GM04503 (cell line): ENCODE results near the gene CPNE9.
"Not testable (repeated sequence)": the region's sequence is repeated elsewhere in the genome, so short reads cannot be mapped to it uniquely, and the experiment has no call there.

Experiments used
- DNase-seq: peaks from one replicate; pipeline ENCODE4 v3.0.0-alpha.2; 2012; ENCODE audit warnings: low read depth

The CPNE9 gene

DNA sequence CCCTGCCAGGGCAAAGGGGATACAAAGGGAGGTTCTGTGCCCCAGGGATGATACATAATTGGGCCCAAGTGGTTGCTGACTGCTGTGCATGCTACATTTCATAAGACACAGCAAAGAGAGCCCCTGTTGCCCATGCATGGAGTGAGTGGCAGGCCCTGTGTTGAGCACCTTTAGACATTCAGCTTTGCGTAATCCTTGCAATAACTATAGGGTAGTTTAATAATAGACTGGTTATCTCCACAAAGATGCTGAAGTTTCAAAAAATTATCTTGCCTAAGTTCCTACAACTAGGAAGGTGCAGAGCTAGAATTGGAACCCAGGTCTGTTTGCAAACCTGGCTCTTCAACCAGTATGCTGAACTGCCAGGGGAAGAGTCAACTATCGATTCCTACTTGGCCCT lies 44.4 kb downstream of the CPNE9 start:
- DNase-seq: no peak

DNA sequence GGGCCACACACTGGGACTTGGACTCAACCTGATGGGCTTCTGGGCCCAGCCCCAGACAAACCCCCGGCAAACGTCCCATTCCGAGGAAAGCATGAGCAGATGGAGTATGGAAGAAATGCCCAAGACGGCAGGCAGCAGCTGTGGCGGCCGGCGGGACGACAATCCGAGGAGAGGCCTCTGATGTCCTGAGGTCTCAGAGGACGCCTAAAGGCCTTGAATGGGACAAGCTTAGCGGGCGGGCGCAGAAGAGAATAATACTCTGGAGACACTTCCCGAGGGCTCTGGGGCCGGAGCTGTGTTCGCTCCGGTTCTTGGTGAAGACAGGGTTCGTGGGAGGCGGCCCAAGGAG lies 45.6 kb downstream of the CPNE9 start:
- DNase-seq: no peak

DNA sequence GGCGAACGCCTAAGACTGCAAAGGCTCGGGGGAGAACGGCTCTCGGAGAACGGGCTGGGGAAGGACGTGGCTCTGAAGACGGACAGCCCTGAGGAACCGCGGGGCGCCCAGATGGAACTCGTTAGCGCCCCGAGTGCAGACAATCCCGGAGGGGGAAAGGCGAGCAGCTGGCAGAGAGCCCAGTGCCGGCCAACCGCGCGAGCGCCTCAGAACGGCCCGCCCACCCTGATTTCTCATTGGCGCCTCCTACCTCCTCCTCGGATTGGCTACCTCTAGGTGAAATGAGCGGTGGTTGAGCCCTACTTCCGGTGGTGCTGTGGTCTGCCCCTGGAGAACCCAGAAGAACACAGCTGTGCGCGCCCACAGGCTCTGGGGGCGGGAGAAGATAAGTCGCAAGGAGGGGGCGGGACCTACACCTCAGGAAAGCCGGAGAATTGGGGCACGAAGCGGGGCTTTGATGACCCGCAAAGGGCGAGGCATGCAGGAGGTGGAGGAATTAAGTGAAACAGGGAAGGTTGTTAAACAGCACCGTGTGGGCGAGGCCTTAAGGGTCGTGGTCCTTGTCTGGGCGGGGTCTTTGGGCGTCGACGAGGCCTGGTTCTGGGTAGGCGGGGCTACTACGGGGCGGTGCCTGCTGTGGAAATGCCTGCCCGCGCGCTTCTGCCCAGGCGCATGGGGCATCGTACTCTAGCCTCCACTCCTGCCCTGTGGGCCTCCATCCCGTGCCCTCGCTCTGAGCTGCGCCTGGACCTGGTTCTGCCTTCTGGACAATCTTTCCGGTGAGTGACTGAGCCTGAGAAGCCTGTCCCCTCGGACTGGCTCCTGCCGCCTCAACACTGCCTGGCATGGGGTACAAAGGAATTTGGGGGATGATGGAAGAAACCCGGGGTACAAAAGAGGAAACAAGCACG lies 46.3 kb downstream of the CPNE9 start, which contains the start of gene OGG1:
Gene OGG1 (plus strand): TSS at position 308 of the 911 bp plus-strand sequence. CDS start 335 bp downstream, at position 643.
- DNase-seq: peak; percentile 96

DNA sequence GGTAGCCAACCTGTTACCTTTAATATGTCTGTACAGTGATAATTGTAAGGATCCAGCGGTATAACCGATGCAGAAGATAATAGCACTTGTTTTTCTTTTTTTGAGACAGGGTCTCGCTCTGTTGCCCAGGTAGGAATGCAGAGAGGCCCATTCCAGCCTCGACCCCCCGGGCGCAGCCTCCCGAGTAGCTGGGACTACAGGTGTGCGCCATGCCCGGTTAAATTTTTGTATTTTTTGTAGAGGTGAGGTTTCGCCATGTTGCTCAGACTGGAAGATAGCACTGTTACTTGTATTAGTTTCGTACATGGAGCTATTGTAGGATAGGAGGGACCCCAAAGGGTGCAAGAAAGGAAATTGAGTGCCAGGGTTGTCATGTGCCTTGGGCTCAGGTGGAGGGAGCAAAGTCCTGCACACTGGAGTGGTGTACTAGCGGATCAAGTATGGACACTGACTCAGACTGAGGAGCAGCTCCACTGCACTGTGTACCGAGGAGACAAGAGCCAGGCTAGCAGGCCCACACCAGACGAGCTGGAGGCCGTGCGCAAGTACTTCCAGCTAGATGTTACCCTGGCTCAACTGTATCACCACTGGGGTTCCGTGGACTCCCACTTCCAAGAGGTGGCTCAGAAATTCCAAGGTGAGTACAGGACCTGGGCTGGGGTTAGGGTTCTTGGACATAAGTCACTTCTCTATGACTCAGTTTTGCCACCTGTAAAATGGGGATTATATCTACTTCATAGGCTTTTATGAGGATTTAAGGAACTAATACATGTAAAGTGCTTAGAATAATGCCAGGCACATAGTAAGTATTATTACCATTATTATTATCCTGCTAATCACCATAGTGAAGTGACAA lies 47.2 kb downstream of the CPNE9 start:
- DNase-seq: no peak

DNA sequence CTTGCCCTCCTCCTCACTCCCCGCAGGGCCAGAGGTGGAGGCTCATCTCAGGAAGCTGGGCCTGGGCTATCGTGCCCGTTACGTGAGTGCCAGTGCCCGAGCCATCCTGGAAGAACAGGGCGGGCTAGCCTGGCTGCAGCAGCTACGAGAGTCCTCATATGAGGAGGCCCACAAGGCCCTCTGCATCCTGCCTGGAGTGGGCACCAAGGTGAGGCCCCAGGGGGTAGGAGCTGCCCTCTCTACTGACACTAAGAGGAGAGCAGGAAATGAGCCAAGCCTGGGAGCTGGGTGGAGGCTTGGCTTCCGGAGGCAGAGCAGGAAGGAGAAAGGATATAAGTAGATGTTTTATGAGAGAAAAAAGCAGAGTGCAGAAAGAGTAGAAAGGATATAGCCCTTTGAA lies 51.0 kb downstream of the CPNE9 start:
- no peak for DNase-seq

GRCh38 chr3:9757427-9757826 lies 53.8 kb downstream of the CPNE9 start:
- no peak for DNase-seq

- no peak for DNase-seq
Measured at GRCh38 chr3:9760779-9761505, 57.3 kb downstream of the CPNE9 start.

DNA sequence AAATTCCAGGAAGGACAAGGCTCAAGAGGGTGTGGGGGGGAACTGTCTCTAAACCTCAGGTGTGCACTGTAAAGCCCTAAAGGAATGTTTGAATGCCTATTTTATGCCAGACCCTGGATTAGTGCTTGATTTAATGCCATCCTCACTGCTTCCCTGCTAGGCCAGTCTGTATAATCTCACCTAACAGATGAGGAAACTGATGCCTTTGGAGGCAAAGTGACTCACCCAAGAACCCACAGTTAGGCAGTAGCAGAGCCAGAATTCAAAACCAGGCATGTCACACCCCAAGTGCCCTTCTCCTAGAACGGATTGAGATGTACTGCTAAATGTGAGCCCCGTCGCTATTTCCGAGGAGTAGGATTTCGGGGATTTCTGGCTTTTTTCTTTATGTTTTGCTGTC lies 58.3 kb downstream of the CPNE9 start:
- DNase-seq: no peak

DNA sequence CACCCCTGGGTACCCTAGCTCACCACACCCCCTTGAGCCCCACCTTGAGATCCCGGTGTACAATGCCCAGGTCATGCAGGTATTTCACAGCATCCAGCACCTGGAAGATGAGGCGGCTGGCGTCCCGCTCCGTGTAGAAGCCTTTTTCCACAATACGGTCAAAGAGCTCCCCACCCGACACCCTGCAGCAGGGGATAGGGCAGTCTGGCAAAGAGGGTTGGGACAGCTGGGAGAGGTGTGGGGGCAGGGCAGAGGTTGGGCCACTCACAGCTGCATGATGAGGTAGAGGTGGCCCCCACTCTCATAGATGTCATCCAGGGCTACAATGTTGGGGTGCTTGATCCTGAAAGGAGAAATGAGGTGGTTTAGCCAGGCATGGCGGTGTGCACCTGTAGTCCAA lies 59.2 kb downstream of the CPNE9 start:
- no peak for DNase-seq

GRCh38 chr3:9765865-9766264 lies 62.2 kb downstream of the CPNE9 start:
- DNase-seq: no peak

- no peak for DNase-seq
Measured at GRCh38 chr3:9767418-9767817, 63.8 kb downstream of the CPNE9 start.

DNA sequence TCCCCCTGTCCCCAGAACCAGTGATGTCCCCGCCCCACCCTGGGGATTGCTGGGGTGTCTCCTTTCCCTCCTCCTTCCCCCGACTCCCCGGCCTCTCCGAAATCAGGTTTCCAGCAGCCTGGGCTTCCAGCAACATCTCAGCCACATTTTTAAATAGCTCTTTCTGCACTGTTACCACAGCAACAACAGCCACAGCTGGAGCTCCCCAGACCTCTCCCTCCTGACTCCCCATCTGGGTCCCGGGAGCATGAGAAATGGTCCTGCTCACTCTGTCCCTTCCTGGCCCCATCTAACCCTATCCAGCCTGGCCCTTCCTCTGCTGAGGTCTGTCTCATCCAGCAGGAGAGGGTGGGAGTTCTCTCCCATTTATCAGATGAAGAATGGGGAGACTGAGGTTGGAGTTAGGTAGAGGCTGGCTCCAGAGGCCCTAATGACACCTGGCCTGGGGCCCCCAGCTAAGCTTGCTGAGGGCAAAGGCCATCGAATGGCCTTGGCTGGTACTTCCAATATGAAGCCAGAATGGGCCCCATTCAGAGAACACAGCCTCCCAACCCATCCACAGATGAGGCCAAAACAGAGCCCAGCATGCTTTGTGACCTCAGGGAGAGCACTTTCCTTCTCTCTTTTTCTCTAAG lies 64.6 kb downstream of the CPNE9 start:
- no peak for DNase-seq

- no peak for DNase-seq
Measured at GRCh38 chr3:9769012-9769411, 65.4 kb downstream of the CPNE9 start.

DNA sequence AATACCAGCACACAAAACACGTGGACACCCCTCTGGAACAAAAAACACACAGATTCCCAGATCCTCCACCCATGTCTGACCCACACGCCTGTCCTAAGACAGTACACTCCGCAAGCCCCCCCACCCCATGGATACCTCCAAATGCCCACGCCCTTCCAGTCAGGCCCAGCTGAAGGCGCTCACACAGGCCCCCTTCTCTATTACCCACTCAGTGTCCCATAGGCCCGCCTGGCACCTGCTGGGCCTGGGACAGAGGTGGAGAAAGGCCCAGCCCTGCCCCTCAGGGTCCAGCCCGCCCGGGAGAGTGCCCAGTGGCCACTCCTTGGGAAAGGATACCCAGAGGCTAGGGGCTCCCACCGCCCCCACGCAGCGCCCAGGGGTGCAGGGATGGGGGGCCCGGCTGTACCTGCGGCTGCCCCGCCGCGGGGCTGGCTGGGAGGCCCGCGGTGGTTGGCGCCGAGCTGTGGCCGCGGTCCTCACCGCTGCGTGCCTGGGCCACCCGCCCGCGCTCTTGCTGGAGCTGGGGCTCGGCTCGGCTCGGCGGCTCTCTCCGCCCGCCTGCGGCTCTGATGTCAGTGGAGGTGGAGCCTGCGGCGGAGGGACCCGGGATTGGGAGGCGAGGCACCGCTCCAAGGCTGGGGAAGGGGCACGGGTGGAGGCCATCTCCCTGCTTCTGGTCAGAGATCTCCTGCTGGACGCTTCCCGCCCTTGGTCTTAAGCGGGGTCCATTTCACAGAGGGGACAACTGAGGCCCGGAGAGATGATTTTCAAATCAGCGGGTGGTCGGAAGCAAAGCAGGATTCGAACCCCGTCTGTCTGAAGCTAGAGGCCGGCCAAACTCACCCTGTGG lies 66.0 kb downstream of the CPNE9 start, which contains the start of gene CAMK1:
Gene CAMK1 (minus strand): TSS at position 522 of the 850 bp plus-strand sequence. CDS start 2,198 bp downstream, outside the sequence.
- no peak for DNase-seq

GRCh38 chr3:9770276-9770812 lies 66.7 kb downstream of the CPNE9 start:
- DNase-seq: no peak

DNA sequence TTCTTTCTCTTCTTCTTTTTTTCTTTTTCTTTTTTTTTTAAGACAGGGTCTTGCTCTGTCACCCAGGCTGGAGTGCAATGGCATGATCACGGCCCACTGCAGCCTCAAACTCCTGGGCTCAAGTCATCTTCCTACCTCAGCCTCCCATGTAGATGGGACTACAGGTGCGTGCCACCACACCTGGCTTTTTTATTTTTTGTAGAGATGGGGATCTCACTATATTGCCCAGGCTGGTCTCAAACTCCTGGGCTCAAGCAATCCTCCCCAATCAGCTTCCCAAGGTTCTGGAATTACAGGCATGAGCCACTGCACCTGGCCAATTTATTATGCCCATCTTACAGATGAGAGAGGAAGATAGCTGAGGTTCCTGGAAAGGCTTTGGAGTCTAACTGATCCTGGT lies 67.4 kb downstream of the CPNE9 start:
- not testable (repeated sequence) for DNase-seq

- no peak for DNase-seq
Measured at GRCh38 chr3:9776896-9777693, 73.5 kb downstream of the CPNE9 start.

- no peak for DNase-seq
Measured at GRCh38 chr3:9777694-9778021, 74.0 kb downstream of the CPNE9 start.

DNA sequence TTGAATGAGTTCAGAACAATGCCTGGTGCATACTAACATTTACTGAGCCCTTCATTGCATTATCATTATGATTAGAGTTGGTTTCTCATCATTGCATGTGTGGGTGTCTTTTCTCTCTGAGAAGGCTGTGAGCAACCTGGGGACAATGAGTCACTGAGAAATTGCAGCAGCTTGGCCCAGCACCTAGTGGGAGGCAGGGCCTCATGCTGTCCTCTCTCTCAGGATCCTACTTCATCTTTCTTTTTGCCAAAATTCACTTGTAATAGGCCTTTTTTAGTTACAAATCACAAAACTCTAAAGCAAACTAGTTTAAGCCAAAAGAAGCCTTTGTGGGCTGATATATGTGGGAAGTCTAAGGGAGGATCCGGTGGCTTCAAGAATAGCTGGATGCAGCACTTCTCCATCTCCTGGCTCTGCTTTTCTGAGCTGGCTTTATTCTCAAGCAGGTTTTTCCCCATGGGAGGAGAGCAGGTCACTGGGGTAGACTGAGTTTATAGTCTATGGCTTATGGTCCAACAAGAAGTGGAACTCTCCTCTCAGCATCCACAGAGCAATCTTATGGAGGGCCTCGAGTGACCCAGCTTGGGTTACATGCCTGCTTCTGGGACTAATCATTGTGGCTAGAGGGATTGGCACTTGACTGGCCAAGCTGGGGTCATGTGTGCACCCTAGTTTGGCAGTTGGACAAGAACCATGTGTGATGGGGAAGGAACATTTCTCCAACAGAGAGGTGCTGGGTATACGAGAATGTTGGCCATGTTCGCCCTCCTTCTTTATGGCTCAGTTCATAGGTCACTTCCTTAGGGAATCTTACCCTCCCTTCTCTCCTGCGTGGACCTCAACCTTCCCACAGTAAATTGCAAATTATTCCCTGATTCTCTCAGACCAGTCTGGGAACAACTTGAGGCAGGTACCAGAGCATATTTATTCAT lies 74.8 kb downstream of the CPNE9 start:
- DNase-seq: peak; percentile 35
